LNCAP (cell line): ENCODE measurements around the gene AIG1.

Experiments used
- CTCF ChIP-seq: fragments of 450-650 bp; IDR thresholded peaks from 2 replicates; pipeline ENCODE4 v1.5.1; 2017; ENCODE audit warnings: mild to moderate bottlenecking

AIG1 gene

DNA sequence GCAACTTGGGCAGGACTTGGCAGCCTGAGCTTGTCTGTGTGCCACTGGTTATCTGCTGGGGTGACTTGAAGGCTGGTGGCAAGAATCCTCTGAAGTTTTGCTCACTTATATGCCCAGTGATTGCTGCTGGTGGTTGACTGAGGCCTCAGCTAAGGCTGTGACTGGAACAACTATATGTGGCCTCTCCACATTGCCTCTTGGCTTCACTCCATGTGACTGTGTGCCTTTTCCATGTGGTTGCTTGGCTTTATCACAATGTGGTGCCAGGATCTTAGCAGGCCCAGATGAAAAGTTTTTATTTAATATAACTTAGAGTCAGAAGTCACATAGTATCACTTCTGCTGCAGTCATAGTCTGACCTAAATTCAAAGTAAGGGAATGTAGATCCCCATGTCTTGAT is 285.3 kb downstream of the AIG1 start:
- no peak for TF ChIP-seq CTCF

- no peak for TF ChIP-seq CTCF
Observed at GRCh38 chr6:143348531-143348930, 287.8 kb downstream of the AIG1 start.

- TF ChIP-seq CTCF: no peak
Observed at GRCh38 chr6:143349530-143349929, 288.8 kb downstream of the AIG1 start.

- no peak for TF ChIP-seq CTCF
Observed at GRCh38 chr6:143356101-143356880, 295.6 kb downstream of the AIG1 start.

DNA sequence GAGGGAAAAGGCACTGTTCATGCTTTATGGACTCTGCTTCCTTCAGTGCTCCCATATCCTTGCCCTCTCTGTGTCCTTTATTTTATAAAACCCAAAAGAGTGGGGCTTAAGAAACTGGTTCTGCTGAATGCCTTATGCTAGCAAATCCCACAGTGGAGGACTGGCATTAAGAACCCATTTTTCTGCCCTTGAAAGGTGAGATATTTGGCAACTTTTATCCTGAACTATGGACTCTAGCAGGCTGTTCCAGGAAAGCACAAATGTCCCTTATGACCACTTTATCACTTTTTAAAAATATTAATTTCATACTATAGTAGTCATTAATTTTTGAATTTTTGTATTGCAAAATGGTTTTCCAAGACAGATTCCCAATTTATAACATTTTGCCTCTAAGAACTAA is 296.5 kb downstream of the AIG1 start:
- no peak for TF ChIP-seq CTCF

DNA sequence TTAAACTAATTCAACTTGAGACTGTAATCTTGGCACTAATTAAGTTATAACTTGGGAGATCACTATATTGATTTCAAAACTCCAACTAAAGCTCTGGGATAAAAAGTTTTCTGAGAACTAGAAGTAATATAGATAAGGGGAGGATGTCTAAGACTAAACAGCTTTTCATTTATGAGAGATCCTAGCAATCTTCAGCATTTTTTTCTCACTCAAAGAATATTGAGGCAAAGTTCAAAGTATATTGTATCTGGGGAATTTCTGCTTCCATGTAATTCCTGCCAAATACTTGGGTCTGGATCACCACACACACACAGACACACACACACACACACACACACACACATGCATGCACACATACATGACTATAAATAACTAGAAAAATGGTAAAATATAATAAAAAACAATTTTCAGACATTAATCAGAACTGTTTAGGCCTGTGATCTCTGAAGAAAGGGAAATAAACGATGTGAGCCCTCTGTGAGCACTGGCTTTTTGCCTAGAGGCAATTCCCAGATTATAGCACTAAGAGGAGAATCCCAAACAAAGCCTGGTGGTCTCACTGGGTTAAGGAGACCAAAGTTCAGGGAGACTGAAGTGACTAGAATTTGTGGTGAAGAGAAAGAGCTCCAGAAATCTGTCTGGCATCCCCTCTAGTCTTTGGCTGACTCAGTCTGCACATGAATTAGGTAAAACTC is 297.0 kb downstream of the AIG1 start:
- no peak for TF ChIP-seq CTCF

DNA sequence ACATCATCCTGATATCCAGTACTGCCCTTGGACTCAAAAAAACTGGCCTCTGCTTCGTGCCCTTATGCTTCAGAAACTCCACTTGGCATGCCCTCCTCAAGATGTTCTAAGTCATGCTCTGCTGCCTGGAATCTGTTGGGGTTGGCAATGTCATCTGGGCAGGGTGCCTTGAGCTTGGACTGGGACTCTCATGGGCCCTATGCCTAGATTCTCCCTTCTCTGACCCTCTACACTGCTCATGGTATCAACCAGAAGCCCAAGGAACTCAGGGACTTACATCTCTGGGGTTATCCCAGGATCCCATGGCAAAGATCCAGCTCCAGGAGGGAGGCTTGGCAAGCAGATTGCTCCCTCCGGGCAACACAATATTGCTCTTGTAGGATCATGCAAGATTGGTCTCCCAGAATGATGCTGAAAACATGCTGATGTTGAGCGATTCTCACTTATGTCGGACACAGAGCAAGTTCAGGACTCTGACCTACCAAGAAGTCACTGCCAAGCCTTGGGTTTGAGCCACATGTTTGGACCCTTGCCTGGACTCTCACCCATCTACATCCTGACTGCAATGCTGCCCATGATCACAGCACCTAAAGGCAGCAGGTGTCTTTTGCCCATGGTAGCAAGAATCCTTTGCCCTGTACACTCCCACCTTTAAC is 301.0 kb downstream of the AIG1 start:
- TF ChIP-seq CTCF: no peak
